ENCODE results near the gene POLE4.
A peak's percentile ranks its signal among the peaks of the same experiment; 100 is the strongest.

POLE4 gene

DNA sequence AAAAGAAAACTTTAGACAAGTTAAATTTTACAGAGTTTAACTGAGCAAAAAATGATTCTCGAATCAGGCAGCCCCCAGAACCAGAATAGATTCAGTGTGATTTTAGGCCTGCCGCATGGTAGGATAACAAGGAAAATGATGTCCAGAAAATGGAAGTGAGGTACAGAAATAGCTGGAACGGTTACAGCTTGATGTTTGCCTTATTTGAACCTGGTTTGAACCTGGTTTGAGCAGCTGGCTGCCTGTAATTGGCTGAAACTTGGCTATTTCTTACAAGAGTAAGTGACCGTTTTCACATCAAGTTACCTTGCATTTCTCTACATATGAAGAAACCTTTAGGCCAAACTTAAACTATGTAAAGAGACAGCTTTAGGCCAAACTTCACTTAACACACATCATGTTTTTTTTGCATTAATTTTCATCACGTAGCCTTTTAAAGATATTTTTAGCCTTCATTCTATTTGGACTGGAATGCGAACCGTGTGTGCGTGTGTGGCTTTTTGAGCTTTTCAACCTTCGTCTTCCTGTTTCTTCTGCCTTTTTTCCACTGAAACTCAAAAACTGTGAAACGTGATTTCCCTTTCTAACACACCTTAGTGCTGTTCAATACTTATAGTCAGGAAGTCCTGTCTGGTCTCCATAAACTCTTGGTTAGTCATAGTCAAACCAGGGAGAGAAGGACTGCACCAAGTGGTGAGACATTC lies 4.5 kb upstream of the POLE4 start:
- Histone ChIP-seq H3K4me1 (peaks cover 6% of the 10 kb centered on the region; the same call in 1 of the 2 replicates), H3K36me3 (peaks cover 10% of the 10 kb centered on the region), H3K4me3 (no peak overlapping the region), H3K27me3 (no peaks in the 10 kb centered on the region), H3K9ac (no peak overlapping the region), H3K27ac (no peak overlapping the region), H3K4me2 (no peak overlapping the region), H3K9me3 (peaks cover 49% of the 10 kb centered on the region), H4K20me1 (no peaks in the 10 kb centered on the region)
- TF ChIP-seq Cebpa-rat (IDR thresholded peaks at IDR 0.05): no peak

DNA sequence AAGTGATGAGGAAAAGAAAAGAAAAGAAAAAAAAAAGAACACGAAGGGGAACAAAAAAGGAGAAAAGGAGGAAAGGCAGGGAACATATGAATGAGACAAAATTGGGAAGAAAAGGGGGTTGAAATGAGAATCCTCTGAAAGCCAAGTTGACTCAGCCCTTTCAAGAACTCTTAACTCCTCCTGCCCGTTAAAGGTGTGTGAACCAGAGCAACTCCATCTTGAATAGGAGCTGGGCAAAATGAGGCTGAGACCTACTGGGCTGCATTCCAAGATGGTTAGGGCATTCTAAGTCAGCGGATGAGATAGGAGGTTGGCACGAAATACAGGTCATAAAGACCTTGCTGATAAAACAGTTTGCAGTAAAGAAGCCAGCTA lies 4.0 kb upstream of the POLE4 start:
- Histone ChIP-seq H3K9ac (no peak overlapping the region), H3K27me3 (no peaks in the 10 kb centered on the region), H3K9me3 (peaks cover 49% of the 10 kb centered on the region), H3K4me3 (no peak overlapping the region), H4K20me1 (no peaks in the 10 kb centered on the region), H3K4me2 (no peak overlapping the region), H3K27ac (no peak overlapping the region), H3K36me3 (peaks cover 10% of the 10 kb centered on the region), H3K4me1 (peaks cover 11% of the 10 kb centered on the region)
- TF ChIP-seq Cebpa-rat (IDR thresholded peaks at IDR 0.05): no peak

DNA sequence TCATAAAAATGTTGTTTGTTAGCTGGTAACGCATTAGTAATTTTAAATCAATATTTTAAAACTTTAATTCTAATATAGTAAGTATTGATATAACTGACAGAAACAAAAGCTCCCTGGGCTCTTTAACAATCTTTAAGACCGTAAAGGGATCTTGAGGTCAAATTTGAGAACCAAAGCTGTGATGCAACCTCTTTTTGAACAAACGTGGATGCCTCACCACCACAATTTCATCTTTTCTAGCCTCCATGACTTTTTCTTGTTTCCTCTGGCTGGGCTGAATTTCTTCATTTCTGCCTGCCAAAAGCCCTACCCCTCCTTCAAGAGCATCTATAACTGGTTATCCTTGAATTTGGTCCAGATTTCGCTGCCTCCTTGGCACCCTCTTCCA lies 563 bp upstream of the POLE4 start:
- H3K27ac ChIP-seq: peak overlapping the region; percentile 93
- H3K9ac ChIP-seq: peak overlapping the region; percentile 89

DNA sequence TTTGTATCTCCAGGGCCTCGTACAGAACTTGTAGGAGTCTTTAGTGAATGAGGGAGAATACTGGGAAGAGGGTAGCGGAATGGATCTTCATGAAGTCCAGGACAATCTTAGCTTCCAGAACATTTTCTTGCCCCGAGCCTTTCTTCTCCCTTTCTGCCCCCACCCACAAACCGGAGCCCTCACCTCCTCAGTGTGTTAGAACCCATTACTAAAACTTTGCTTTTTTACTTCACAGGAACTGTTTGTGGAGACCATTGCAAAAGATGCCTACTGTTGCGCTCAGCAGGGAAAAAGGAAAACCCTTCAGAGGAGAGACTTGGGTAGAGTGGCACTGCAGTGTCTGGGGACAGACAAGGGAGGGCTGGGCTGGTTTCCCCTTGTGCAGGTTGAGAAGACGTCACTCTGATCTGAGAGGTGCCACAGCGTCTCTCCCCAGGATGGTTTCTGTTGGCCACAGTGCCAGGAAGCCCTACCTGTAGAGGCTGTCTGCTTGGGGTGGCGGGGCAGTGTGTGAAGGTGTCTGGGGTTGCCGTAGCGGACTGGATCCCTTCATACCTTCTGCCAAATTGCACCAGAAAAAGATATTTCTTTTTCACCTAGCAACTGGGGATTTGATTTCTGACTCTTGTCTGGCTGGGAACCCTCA lies 786 bp downstream of the POLE4 start:
- H3K9me3 ChIP-seq: peaks cover 32% of the 10 kb centered on the region
- H3K9ac ChIP-seq: peak overlapping the region; percentile 89
- H3K36me3 ChIP-seq: peaks cover 32% of the 10 kb centered on the region; the same call in 1 of the 2 replicates
- H4K20me1 ChIP-seq: no peaks in the 10 kb centered on the region
- no peak for TF ChIP-seq Cebpa-rat (IDR thresholded peaks at IDR 0.05)
- H3K27me3 ChIP-seq: no peaks in the 10 kb centered on the region
- H3K27ac ChIP-seq: peak overlapping the region; percentile 93; the same call in 1 of the 2 replicates
- peak overlapping the region; percentile 74 for H3K4me3 ChIP-seq
- H3K4me1 ChIP-seq: peaks cover 14% of the 10 kb centered on the region
- peak overlapping the region; percentile 89 for H3K4me2 ChIP-seq

More for the DNA sequence above, 563 bp upstream of the POLE4 start:
- Histone ChIP-seq H3K4me3 (peak overlapping the region; percentile 74), H3K4me2 (peak overlapping the region; percentile 89), H3K4me1 (peaks cover 14% of the 10 kb centered on the region), H4K20me1 (no peaks in the 10 kb centered on the region), H3K9me3 (peaks cover 33% of the 10 kb centered on the region), H3K36me3 (peaks cover 27% of the 10 kb centered on the region), H3K27me3 (no peaks in the 10 kb centered on the region)
- TF ChIP-seq Cebpa-rat (IDR thresholded peaks at IDR 0.05): no peak

DNA sequence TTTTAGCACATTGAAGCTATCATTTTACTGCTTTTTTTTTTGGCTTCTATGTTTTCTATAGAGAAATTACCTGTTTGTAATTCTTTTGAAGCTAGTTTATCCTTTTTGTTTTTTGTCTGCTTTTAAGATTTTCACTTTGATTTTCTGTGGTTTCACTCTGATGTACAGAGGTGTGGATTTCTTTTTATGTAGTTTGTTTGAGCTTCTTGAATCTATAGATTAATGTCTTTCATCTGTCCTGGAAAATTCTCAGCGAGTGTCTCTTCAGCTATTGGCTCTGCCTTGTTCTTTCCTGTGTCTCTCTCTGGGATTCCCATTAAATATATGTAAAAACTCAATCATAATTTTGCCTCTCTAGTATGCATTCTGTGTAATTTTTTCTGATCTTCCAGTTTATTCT lies 8.4 kb downstream of the POLE4 start:
- Histone ChIP-seq H3K27me3 (no peaks in the 10 kb centered on the region), H3K9me3 (peaks cover 16% of the 10 kb centered on the region; the same call in 1 of the 2 replicates), H3K27ac (no peak overlapping the region), H3K4me1 (peaks cover 5% of the 10 kb centered on the region), H3K4me3 (no peak overlapping the region), H4K20me1 (no peaks in the 10 kb centered on the region), H3K4me2 (no peak overlapping the region), H3K9ac (no peak overlapping the region), H3K36me3 (peaks cover 23% of the 10 kb centered on the region)
- TF ChIP-seq Cebpa-rat (IDR thresholded peaks at IDR 0.05): no peak

DNA sequence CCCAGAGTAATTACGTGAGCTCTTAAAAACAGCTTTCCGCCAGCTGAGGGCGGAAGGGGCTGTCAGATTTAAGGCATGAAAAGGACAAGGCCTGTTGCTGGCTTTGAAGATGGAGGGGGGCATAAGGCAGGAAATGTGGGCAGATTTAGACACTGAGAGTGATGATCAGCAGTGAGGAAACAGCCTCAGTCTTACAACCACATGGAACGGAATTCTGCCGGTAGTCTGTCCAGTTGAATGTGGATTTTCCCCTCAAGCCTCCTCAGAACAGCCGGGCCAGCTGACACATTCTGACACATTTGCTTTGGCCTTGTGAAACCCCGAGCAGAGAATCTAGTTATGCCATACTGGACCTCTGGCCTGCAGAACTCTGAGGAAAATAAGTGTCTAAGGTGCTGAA lies 16.6 kb downstream of the POLE4 start:
- peaks cover 5% of the 10 kb centered on the region; the same call in 1 of the 2 replicates for H3K36me3 ChIP-seq

DNA sequence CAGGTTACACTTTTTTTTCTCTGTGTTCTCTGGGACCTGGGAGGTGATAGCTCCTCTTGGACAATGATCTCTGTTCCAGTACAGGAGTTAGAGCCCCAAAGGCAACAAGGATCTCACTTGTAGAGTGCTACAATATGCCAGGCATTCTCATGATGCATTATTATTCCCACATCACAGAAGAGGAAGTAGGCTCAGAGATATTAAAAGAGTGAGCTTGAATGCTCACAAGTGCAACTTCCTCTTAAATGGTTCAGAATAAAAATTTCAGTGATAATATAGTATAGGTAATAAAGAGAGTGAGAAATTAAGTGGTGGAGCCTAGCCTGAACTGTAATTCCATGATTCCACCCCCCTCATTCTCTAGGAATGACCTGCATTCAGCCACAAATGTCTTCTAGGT lies 21.4 kb downstream of the POLE4 start:
- H3K9ac ChIP-seq: no peak overlapping the region
- no peak overlapping the region for H3K27ac ChIP-seq
- H4K20me1 ChIP-seq: no peaks in the 10 kb centered on the region
- no peak for TF ChIP-seq Cebpa-rat (IDR thresholded peaks at IDR 0.05)
- H3K4me1 ChIP-seq: peaks cover 28% of the 10 kb centered on the region
- H3K4me2 ChIP-seq: peak overlapping the region; percentile 55
- 0 out of 2 replicates have a peak, but pooled peaks cover 5% of the 10 kb centered on the region for H3K36me3 ChIP-seq
- no peaks in the 10 kb centered on the region for H3K9me3 ChIP-seq
- no peak overlapping the region for H3K4me3 ChIP-seq
- no peaks in the 10 kb centered on the region for H3K27me3 ChIP-seq

More for the DNA sequence above, 16.6 kb downstream of the POLE4 start:
- no peak for TF ChIP-seq Cebpa-rat (IDR thresholded peaks at IDR 0.05)
- Histone ChIP-seq H3K4me3 (no peak overlapping the region), H3K27me3 (no peaks in the 10 kb centered on the region), H3K4me1 (peaks cover 19% of the 10 kb centered on the region), H3K27ac (no peak overlapping the region), H4K20me1 (no peaks in the 10 kb centered on the region), H3K9me3 (no peaks in the 10 kb centered on the region), H3K9ac (no peak overlapping the region), H3K4me2 (no peak overlapping the region)

DNA sequence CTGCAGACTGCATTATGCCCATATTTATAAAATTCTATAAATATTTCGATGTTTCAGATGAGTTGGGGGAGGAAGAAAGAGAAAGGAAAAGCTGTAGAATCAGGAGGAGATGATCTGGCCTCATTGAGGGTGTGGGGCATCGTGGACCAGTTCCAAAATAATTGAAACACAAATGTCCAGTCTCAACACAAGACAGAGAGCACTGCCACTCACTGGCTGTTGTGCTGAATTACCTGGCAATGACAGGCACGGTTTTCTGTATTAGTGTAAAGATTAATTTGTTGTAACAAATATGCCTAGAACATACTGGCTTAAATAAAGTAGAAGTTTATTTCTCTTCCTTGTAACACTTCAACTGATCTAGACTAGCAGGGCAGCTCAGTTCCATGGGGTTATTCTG lies 24.1 kb downstream of the POLE4 start:
- no peaks in the 10 kb centered on the region for H4K20me1 ChIP-seq
- peaks cover 38% of the 10 kb centered on the region for H3K4me1 ChIP-seq
- H3K9ac ChIP-seq: no peak overlapping the region
- TF ChIP-seq Cebpa-rat (IDR thresholded peaks at IDR 0.05): no peak
- H3K27me3 ChIP-seq: no peaks in the 10 kb centered on the region
- no peak overlapping the region for H3K4me3 ChIP-seq
- no peaks in the 10 kb centered on the region for H3K9me3 ChIP-seq
- H3K36me3 ChIP-seq: 0 out of 2 replicates have a peak, but pooled peaks cover 5% of the 10 kb centered on the region
- H3K27ac ChIP-seq: no peak overlapping the region
- no peak overlapping the region for H3K4me2 ChIP-seq

DNA sequence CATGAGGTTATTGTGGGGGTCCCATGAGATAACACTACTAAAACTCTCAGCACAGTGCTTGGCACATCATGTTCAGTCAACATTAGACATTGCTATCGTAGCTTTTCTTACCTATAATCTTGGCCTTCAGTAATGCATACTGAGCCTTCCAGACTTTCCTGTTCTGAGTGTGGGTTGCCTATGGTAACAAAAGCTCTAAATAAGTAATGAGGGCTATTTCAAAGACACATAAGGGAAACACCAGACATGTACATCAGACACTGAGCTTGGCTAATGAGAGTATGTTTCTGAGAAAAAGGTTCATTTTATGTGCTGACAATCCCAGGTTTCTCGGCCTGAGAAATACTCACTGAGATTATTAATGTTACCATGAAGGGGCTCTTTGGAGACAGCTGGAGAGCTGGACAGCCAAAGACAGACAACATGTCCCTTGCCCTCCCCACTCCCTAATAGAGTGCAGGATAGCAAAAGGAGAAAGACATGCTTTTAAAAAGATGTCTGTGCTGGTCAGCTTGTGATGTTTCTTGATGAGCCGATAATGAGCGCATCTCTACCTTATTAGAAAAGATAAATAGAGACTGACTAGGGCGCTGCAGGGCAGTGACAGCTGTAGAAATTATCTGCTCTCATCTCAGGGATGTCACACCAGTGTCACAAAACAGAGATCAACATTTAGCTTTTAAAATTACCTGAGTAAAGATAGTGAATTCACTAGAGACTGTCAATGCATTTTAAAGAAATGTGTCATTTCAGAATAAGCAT lies 25.4 kb downstream of the POLE4 start:
- Histone ChIP-seq H3K27ac (no peak overlapping the region), H4K20me1 (no peaks in the 10 kb centered on the region), H3K4me3 (no peak overlapping the region), H3K36me3 (no peaks in the 10 kb centered on the region), H3K4me2 (no peak overlapping the region), H3K4me1 (peaks cover 38% of the 10 kb centered on the region), H3K9me3 (no peaks in the 10 kb centered on the region), H3K9ac (no peak overlapping the region), H3K27me3 (no peaks in the 10 kb centered on the region)
- no peak for TF ChIP-seq Cebpa-rat (IDR thresholded peaks at IDR 0.05)

All from BLaER1 (cell line).